Measurements from ENCODE around the gene CCDC34. TPM values are rescaled to one million over a fixed set of nuclear protein-coding genes. Genes with fewer than 3 reads are reported as not detected.

The CCDC34 gene
- total and polyA plus RNA-seq, 7 experiments from 2014 or later: 1.3 to 10.0 (median 2.3) TPM

Other genes with a start within 250 kb of the CCDC34 start
- gene LGR4, start 109.6 kb upstream of the CCDC34 start, total RNA-seq: 1 to 10 TPM in 2 of 5 experiments, under 1 TPM in 3; 0.05 to 1.5 (median 0.95) TPM
- gene LGR4, start 109.6 kb upstream of the CCDC34 start, polyA plus RNA-seq: under 1 TPM; 0.05 to 0.07 TPM
- gene LIN7C, start 143.6 kb upstream of the CCDC34 start, total RNA-seq: 10 to 100 TPM; 21.4 to 31.3 (median 25.4) TPM
- gene LIN7C, start 143.6 kb upstream of the CCDC34 start, polyA plus RNA-seq: 10 to 100 TPM; 11.5 to 12.9 TPM

Data from naive thymus-derived CD4-positive, alpha-beta T cell (primary cell).